ENCODE results near the gene ADAD2.

The ADAD2 gene

GRCh38 chr16:84178892-84179611, 11.9 kb upstream of the ADAD2 start:
- Histone ChIP-seq H3K79me2 (ENCODE audit: insufficient read depth, low read length) (peaks cover 16% of the 10 kb centered on the region), H3K4me2 (ENCODE audit: insufficient read depth, low read length) (no peak overlapping the region), H3K4me3 (ENCODE audit: low read depth in 1 of 2, low read length in 2 of 2) (no peak overlapping the region), H3K36me3 (ENCODE audit: insufficient read depth, low read length) (peaks cover 65% of the 10 kb centered on the region), H3K27me3 (ENCODE audit: insufficient read depth, low read length, poor library complexity) (no peaks in the 10 kb centered on the region), H3K27ac (ENCODE audit: low read length) (no peak overlapping the region), H4K20me1 (ENCODE audit: insufficient read depth, low read length) (peaks cover 29% of the 10 kb centered on the region), H3K4me1 (ENCODE audit: insufficient read depth, low read length) (peaks cover 7% of the 10 kb centered on the region), H2AFZ (ENCODE audit: low read depth, low read length) (no peak overlapping the region), H3K9ac (ENCODE audit: low read depth, low read length) (no peak overlapping the region), H3K9me3 (ENCODE audit: insufficient read depth, low read length, severe bottlenecking) (no peaks in the 10 kb centered on the region)
- DNase-seq (no peak), ATAC-seq (ENCODE audit: insufficient read depth, low read depth) (no peak)
- TF ChIP-seq CTCF (IDR thresholded peaks at IDR 0.05; ENCODE audit: borderline replicate concordance, extremely low read depth, low read length, poor library complexity, severe bottlenecking) (no peak), EZH2 (IDR thresholded peaks at IDR 0.05; ENCODE audit: borderline replicate concordance, low read depth, low read length, severe bottlenecking) (no peak)

GRCh38 chr16:84179612-84180320, 11.2 kb upstream of the ADAD2 start:
- ATAC-seq (ENCODE audit: insufficient read depth, low read depth) = no peak
- peaks cover 72% of the 10 kb centered on the region for H3K36me3 ChIP-seq (ENCODE audit: insufficient read depth, low read length)
- no peak for TF ChIP-seq EZH2 (IDR thresholded peaks at IDR 0.05; ENCODE audit: borderline replicate concordance, low read depth, low read length, severe bottlenecking)
- TF ChIP-seq CTCF (IDR thresholded peaks at IDR 0.05; ENCODE audit: borderline replicate concordance, extremely low read depth, low read length, poor library complexity, severe bottlenecking) = no peak

DNA sequence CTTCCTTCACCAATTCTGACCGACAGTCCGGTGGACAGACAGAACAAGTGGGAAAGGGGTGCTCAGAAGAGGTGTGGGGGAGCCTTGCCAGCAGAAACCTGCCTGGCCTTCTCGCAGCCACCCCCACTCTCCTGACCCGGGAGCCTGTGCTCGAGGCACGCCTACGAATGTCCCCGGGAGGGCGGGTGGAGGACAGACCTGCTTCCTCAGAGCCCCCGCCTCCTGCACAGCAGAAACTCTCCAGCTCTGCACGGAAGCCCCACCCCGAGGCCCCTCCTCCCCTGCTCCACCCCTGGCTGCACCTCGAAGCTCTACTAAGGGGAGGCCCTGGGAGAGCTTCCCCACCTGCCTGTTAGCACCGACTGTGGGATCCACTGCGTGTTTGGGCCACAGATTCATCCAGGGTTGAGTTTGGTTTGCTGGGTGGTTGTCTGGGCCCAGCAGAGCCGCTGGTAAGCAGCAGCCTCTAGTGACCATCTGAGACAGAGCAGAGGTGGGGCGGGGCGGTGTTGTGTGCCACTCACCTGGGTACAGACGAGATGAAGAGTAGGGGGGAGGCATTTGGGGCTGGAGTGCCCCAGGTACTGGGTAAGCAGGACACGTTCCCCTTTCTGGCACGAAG, 10.3 kb upstream of the ADAD2 start:
- no peak overlapping the region for H3K9ac ChIP-seq (ENCODE audit: low read depth, low read length)
- H3K27ac ChIP-seq (ENCODE audit: low read length) = no peak overlapping the region
- peaks cover 42% of the 10 kb centered on the region for H4K20me1 ChIP-seq (ENCODE audit: insufficient read depth, low read length)
- H3K4me1 ChIP-seq (ENCODE audit: insufficient read depth, low read length) = peaks cover 16% of the 10 kb centered on the region
- H3K4me3 ChIP-seq (ENCODE audit: low read depth in 1 of 2, low read length in 2 of 2) = no peak overlapping the region
- TF ChIP-seq EZH2 (IDR thresholded peaks at IDR 0.05; ENCODE audit: borderline replicate concordance, low read depth, low read length, severe bottlenecking) (no peak), CTCF (IDR thresholded peaks at IDR 0.05; ENCODE audit: borderline replicate concordance, extremely low read depth, low read length, poor library complexity, severe bottlenecking) (no peak)
- peaks cover 32% of the 10 kb centered on the region for H3K79me2 ChIP-seq (ENCODE audit: insufficient read depth, low read length)
- no peak overlapping the region for H2AFZ ChIP-seq (ENCODE audit: low read depth, low read length)
- peaks cover 79% of the 10 kb centered on the region for H3K36me3 ChIP-seq (ENCODE audit: insufficient read depth, low read length)
- DNase-seq (no peak), ATAC-seq (ENCODE audit: insufficient read depth, low read depth) (no peak)
- no peaks in the 10 kb centered on the region for H3K9me3 ChIP-seq (ENCODE audit: insufficient read depth, low read length, severe bottlenecking)
- H3K4me2 ChIP-seq (ENCODE audit: insufficient read depth, low read length) = no peak overlapping the region
- no peaks in the 10 kb centered on the region for H3K27me3 ChIP-seq (ENCODE audit: insufficient read depth, low read length, poor library complexity)

More at GRCh38 chr16:84179612-84180320, 11.2 kb upstream of the ADAD2 start:
- Histone ChIP-seq H3K4me1 (ENCODE audit: insufficient read depth, low read length) (peaks cover 14% of the 10 kb centered on the region), H3K27me3 (ENCODE audit: insufficient read depth, low read length, poor library complexity) (no peaks in the 10 kb centered on the region), H3K9ac (ENCODE audit: low read depth, low read length) (no peak overlapping the region), H2AFZ (ENCODE audit: low read depth, low read length) (no peak overlapping the region), H4K20me1 (ENCODE audit: insufficient read depth, low read length) (peaks cover 36% of the 10 kb centered on the region), H3K79me2 (ENCODE audit: insufficient read depth, low read length) (peaks cover 24% of the 10 kb centered on the region), H3K4me2 (ENCODE audit: insufficient read depth, low read length) (no peak overlapping the region), H3K4me3 (ENCODE audit: low read depth in 1 of 2, low read length in 2 of 2) (no peak overlapping the region), H3K27ac (ENCODE audit: low read length) (no peak overlapping the region), H3K9me3 (ENCODE audit: insufficient read depth, low read length, severe bottlenecking) (no peaks in the 10 kb centered on the region)
- DNase-seq = no peak

Data from DND-41 (cell line).